CD4-positive, alpha-beta T cell treated with Interleukin-6 at 100 ng/mL for 8 hours (primary cell): Measurements from ENCODE around the gene ADRA1B.

Experiments used
- DNase-seq: peaks from one replicate; pipeline ENCODE4 v3.0.0-alpha.2; 2020; ENCODE audit warnings: mixed read lengths, low spot score

Gene ADRA1B

DNA sequence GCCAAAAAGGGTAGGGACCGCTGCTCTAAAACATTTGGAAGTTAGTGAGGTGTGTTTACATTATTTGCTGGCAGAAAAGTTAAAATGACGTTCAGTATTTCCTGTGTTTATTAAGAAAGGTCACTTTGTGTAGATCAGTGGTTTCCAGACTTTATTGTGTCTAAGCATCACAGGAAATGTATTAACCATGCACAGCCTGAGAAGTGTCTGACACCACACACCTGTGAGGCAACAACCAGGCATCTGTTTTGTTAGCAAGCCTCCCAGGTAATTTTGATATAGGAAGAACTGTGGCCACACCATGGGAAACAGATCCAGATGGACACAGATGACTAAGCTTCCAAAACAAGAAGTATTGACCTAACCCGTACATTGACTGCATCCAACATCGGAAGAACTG lies 104.7 kb downstream of the ADRA1B start:
- no peak for DNase-seq

DNA sequence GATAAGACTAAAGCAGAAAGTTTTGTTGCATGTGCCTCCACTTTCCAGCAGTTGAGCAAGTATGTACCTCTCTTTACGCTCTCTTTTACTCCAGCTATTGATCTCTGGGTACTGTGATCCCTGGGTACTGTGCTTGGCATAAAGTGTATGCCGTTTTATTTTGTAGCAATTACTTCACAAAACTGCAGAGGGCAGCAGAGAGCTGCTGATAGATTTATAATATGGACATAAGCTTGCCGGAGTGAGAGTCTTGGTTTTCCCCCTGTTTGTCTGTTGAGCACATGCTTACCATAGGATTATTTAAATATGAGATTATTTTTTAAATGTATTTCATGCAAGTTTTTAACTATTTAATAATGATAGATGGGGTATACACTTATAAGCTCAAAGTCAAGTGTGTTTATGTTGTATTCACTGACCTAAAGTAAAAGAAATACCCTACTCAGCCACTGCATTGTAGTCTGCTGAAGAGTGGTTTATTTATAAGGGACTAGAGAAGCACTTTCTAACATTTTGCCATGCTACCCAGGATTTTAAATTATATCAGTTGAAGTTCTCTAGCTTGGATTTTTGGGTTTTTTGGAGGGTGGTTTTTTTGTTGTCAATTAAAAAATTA lies 105.7 kb downstream of the ADRA1B start:
- DNase-seq, result peak; percentile 62
